ENCODE measurements around the gene CYP4F8. TPM values are rescaled to one million over a fixed set of nuclear protein-coding genes. Genes with fewer than 3 reads are reported as not detected.

CYP4F8 gene
- total and polyA plus RNA-seq, 2 donors (not counting 1 experiment from before 2014, with no cell fraction given) = not detected

GRCh38 chr19:15584541-15585115, 30.4 kb upstream of the CYP4F8 start:
- H3K27me3 Mint-ChIP-seq = peaks cover 28% of the 10 kb centered on the region
- DNase-seq (peak; percentile 80), ATAC-seq (ENCODE audit: low read depth) (peak; percentile 75)
- POLR2A ChIA-PET = no interaction called here
- Histone ChIP-seq H3K79me2 (ENCODE audit: control insufficient read depth, insufficient read depth, low read length) (no peaks in the 10 kb centered on the region), H3K4me1 (ENCODE audit: control insufficient read depth in 2 of 2, insufficient read depth in 2 of 2, low read length in 2 of 2) (peaks cover 5 to 9% of the 10 kb centered on the region in 2 donors), H4K20me1 (ENCODE audit: control insufficient read depth, insufficient read depth, low read length, poor library complexity, severe bottlenecking) (no peaks in the 10 kb centered on the region), H3K9ac (ENCODE audit: low read length) (peak overlapping the region; percentile 40), H3K4me2 (replicated peaks; ENCODE audit: low read depth, low read length, poor library complexity, severe bottlenecking) (peak overlapping the region; percentile 71), H3K36me3 (replicated peaks in 1 of 2; ENCODE audit: control extremely low read depth in 1 of 2, control insufficient read depth in 1 of 2, extremely low read depth in 1 of 2, insufficient read depth in 2 of 2, low read length in 1 of 2) (no peaks in the 10 kb centered on the region), H3K4me3 (ENCODE audit: control extremely low read depth in 1 of 5, extremely low read depth in 1 of 5, insufficient read depth in 1 of 5, low read depth in 2 of 5, low read length in 4 of 5) (peak overlapping the region in 2 of 5 experiments; percentile 8 to 30), H3K27me3 (replicated peaks in 1 of 4; ENCODE audit: control extremely low read depth in 1 of 4, control insufficient read depth in 3 of 4, insufficient read depth in 4 of 4, low read length in 3 of 4) (peaks cover 0 to 15% (median 8%) of the 10 kb centered on the region in 4 experiments), H2AFZ (ENCODE audit: insufficient read depth, low read depth, low read length, poor library complexity, severe bottlenecking) (peak overlapping the region; percentile 68), H3K27ac (ENCODE audit: low read length in 2 of 2) (no peak overlapping the region), H3K9me3 (ENCODE audit: control extremely low read depth in 1 of 3, control insufficient read depth in 2 of 3, insufficient read depth in 1 of 3, low read length in 2 of 3) (peaks cover 0 to 7% (median 0%) of the 10 kb centered on the region in 3 donors)
- no peaks in the 10 kb centered on the region for H3K9me3 Mint-ChIP-seq (ENCODE audit: insufficient read depth)
- CTCF ChIA-PET = no interaction called here
- intact Hi-C loops (cut with micrococcal nuclease) = no loop called here
- H3K27ac Mint-ChIP-seq = no peak overlapping the region
- H3K4me1 Mint-ChIP-seq = peaks cover 7% of the 10 kb centered on the region
- H3K4me3 Mint-ChIP-seq = peak overlapping the region; percentile 45
- WGBS (ENCODE audit: insufficient coverage) = 5% methylated on average over 31 of the region's 35 CpGs
- peak; percentile 87 for TF ChIP-seq CTCF (IDR thresholded peaks at IDR 0.05)
- no peak for TF ChIP-seq EZH2 (IDR thresholded peaks at IDR 0.05; ENCODE audit: borderline replicate concordance, insufficient read depth, low read depth, low read length, poor library complexity, severe bottlenecking)

- Histone ChIP-seq H3K9ac (ENCODE audit: low read length) (no peak overlapping the region), H3K4me2 (replicated peaks; ENCODE audit: low read depth, low read length, poor library complexity, severe bottlenecking) (no peak overlapping the region), H3K4me3 (ENCODE audit: control extremely low read depth in 1 of 5, extremely low read depth in 1 of 5, insufficient read depth in 1 of 5, low read depth in 2 of 5, low read length in 4 of 5) (no peak overlapping the region), H3K27me3 (replicated peaks in 1 of 4; ENCODE audit: control extremely low read depth in 1 of 4, control insufficient read depth in 3 of 4, insufficient read depth in 4 of 4, low read length in 3 of 4) (peaks cover 0 to 19% (median 8%) of the 10 kb centered on the region in 4 experiments), H3K36me3 (replicated peaks in 1 of 2; ENCODE audit: control extremely low read depth in 1 of 2, control insufficient read depth in 1 of 2, extremely low read depth in 1 of 2, insufficient read depth in 2 of 2, low read length in 1 of 2) (no peaks in the 10 kb centered on the region), H4K20me1 (ENCODE audit: control insufficient read depth, insufficient read depth, low read length, poor library complexity, severe bottlenecking) (no peaks in the 10 kb centered on the region), H3K79me2 (ENCODE audit: control insufficient read depth, insufficient read depth, low read length) (no peaks in the 10 kb centered on the region), H3K27ac (ENCODE audit: low read length in 2 of 2) (no peak overlapping the region), H3K9me3 (ENCODE audit: control extremely low read depth in 1 of 3, control insufficient read depth in 2 of 3, insufficient read depth in 1 of 3, low read length in 2 of 3) (peaks cover 0 to 13% (median 0%) of the 10 kb centered on the region in 3 donors), H2AFZ (ENCODE audit: insufficient read depth, low read depth, low read length, poor library complexity, severe bottlenecking) (no peak overlapping the region), H3K4me1 (ENCODE audit: control insufficient read depth in 2 of 2, insufficient read depth in 2 of 2, low read length in 2 of 2) (peaks cover 5 to 9% of the 10 kb centered on the region in 2 donors)
- H3K27ac Mint-ChIP-seq = no peak overlapping the region
- CTCF ChIA-PET = interaction anchor here (0.6 to 0.8 kb wide), 2 partner anchors 10 to 283 kb away, joined by 3 to 4 read pairs; no protein-coding TSS in a partner anchor
- WGBS (ENCODE audit: insufficient coverage) = 75% methylated on average over 7 of the region's 9 CpGs
- H3K4me1 Mint-ChIP-seq = peaks cover 7% of the 10 kb centered on the region
- H3K27me3 Mint-ChIP-seq = peaks cover 35% of the 10 kb centered on the region
- ATAC-seq (ENCODE audit: low read depth) (no peak), DNase-seq (no peak)
- intact Hi-C loops (cut with micrococcal nuclease) = no loop called here
- no peak overlapping the region for H3K4me3 Mint-ChIP-seq
- TF ChIP-seq EZH2 (IDR thresholded peaks at IDR 0.05; ENCODE audit: borderline replicate concordance, insufficient read depth, low read depth, low read length, poor library complexity, severe bottlenecking) = no peak
- TF ChIP-seq CTCF (IDR thresholded peaks at IDR 0.05) = no peak
- peaks cover 2% of the 10 kb centered on the region for H3K9me3 Mint-ChIP-seq (ENCODE audit: insufficient read depth)
- POLR2A ChIA-PET = no interaction called here
Observed at GRCh38 chr19:15587663-15588062, 27.4 kb upstream of the CYP4F8 start.

All from B cell (primary cell).